Gastrocnemius medialis (tissue), 4 donors: ENCODE data around the gene NPEPL1. TPM values are rescaled to one million over a fixed set of nuclear protein-coding genes. Genes with fewer than 3 reads are reported as not detected.

Experiments used
- ATAC-seq, 2 donors: fragments of 150-250 bp; one replicate each; pipeline ENCODE4 v1.9.1; 2016
- DNase-seq, 2 donors: peaks; one replicate each; pipeline ENCODE4 v3.0.0-alpha.2; 2019
- H3K27ac ChIP-seq, 4 donors: fragments of 200-600 bp; sonication (generic); 1 replicate in 1 of 4; 2 replicates in 3 of 4; pipeline ENCODE4 v1.5.1; 2016 to 2018; ENCODE audit warnings: mild to moderate bottlenecking in 2 of 4, moderate library complexity in 1 of 4
- H3K27me3 ChIP-seq, 3 donors: fragments of 200-600 bp; sonication (generic) in 2 of 3; 1 replicate in 1 of 3; 2 replicates in 2 of 3; pipeline versions ENCODE4 v1.5.1 to v1.6.0; 2016 to 2019; ENCODE audit warnings: mild to moderate bottlenecking in 1 of 3, moderate library complexity in 1 of 3
- H3K36me3 ChIP-seq, 2 donors: fragments of 200-600 bp; sonication (generic) in 1 of 2; one replicate each; pipeline ENCODE4 v1.5.1; 2017 to 2018
- H3K4me1 ChIP-seq, 2 donors: fragments of 200-600 bp; sonication (generic) in 1 of 2; one replicate each; pipeline ENCODE4 v1.5.1; 2016 to 2017; ENCODE audit warnings: mild to moderate bottlenecking in 2 of 2
- H3K4me3 ChIP-seq, 4 donors: fragments of 200-600 bp; sonication (generic) in 3 of 4; 1 replicate in 1 of 4; 2 replicates in 3 of 4; pipeline ENCODE4 v1.5.1; 2016 to 2019; ENCODE audit warnings: mild to moderate bottlenecking in 2 of 4
- H3K9me3 ChIP-seq, 3 donors: fragments of 200-600 bp; sonication (generic) in 2 of 3; 1 replicate in 1 of 3; 2 replicates in 2 of 3; pipeline ENCODE4 v1.5.1; 2016 to 2019
- CTCF ChIP-seq, 5 experiments: fragments of 450-650 bp in 3 of 5; fragments of 200-600 bp in 2 of 5; sonication (generic) in 2 of 5; IDR thresholded peaks in 4 of 5; conservative IDR thresholded peaks in 1 of 5; 1 replicate in 4 of 5; 2 replicates in 1 of 5; pipeline ENCODE4 v1.5.1; 2016 to 2019; ENCODE audit warnings: antibody characterized with exemption in 5 of 5, mild to moderate bottlenecking in 3 of 5, moderate library complexity in 3 of 5
- POLR2A ChIP-seq, 2 donors: fragments of 450-650 bp; IDR thresholded peaks; one replicate each; pipeline ENCODE4 v1.6.1; 2017; ENCODE audit warnings: antibody characterized with exemption in 2 of 2, mild to moderate bottlenecking in 2 of 2, moderate library complexity in 2 of 2
- in situ Hi-C, 4 donors: fragments of 200-750 bp; cut with MboI; loops; one replicate each; pipeline versions ENCODE4 v1.15.0 to v1.8.0; 2017; ENCODE audit warnings: low sequenced_read_pairs in 4 of 4
- intact Hi-C: fragments of 100-400 bp; cut with DNase I; formaldehyde crosslinking; loops from one replicate; pipeline ENCODE4 v1.15.1; 2023; ENCODE audit warnings: low total_unique reads
- total RNA-seq, 4 donors: library from RNA; depleted of rRNA; stranded (reverse); fragments of >200 nt; gene quantifications; one replicate each; pipeline versions ENCODE4 v1.1.0 to v1.2.3, GENCODE V29; 2016

Gene NPEPL1
- total RNA-seq, 4 donors from 2014 or later: 18.1 to 51.5 (median 34.3) TPM

DNA sequence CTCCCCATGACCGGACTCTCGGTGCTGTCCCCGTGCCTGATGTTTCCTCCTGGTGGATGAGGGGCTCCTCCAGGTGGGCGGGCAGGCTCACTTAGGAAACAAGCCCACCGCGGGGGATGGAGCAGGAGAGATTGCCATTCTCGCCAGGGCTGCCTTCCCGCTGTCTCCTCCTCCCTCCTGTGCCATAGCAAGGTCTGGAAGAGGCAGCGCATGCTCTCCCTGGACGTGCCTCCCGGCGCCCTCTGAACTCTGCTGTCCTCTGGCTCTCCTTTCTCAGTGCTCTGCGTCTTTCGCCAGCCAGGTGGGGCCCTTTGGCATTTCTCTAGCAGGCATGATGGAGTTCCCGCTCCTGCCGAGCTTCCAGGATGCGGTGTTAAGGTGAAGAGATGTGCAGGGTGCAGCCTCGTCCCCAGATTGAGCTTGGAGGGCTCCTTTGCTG is 17.4 kb upstream of the NPEPL1 start:
- TF ChIP-seq CTCF (IDR thresholded peaks at IDR 0.05 in 4 of 5, conservative IDR thresholded peaks at IDR 0.05 in 1 of 5) (no peak), POLR2A (IDR thresholded peaks at IDR 0.05) (no peak)
- Histone ChIP-seq H3K4me1 (no peaks in the 10 kb centered on the region), H3K4me3 (no peak overlapping the region), H3K9me3 (no peaks in the 10 kb centered on the region), H3K36me3 (peaks cover 0 to 66% of the 10 kb centered on the region in 2 donors), H3K27ac (no peak overlapping the region), H3K27me3 (no peaks in the 10 kb centered on the region)
- DNase-seq (no peak), ATAC-seq (no peak)
- intact Hi-C loops (no loop called here), in situ Hi-C loops (loop anchor here in 2 of 4 donors (25.0 kb wide), 2 partner anchors 362 to 438 kb away; partner anchors contain the start of genes ANKRD60 (in 2 of the 2), ATP5F1E (in 1 of the 2) and PRELID3B (in 1 of the 2))

DNA sequence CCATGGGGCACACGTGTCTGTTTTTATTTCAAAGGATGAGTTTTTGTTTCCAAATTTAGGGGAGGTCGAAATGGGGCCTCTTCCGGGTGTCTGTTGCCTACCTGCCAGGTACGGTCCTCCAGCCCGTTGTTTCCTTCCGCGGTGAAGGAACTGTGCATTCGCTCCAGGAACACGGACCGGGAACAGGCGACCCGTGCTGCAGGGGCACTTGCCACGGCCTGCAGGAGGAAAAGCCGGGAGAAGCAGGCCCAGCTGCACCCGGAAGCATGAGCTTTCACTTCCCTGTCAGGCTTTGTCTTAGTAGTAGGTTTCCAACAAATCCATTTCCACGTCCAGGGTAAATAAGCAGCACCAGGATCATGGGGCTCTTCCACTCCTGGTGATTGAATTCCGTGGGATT is 17.0 kb upstream of the NPEPL1 start:
- in situ Hi-C loops (loop anchor here in 2 of 4 donors (25.0 kb wide), 2 partner anchors 362 to 438 kb away; partner anchors contain the start of genes ANKRD60 (in 2 of the 2), ATP5F1E (in 1 of the 2) and PRELID3B (in 1 of the 2)), intact Hi-C loops (no loop called here)
- no peak overlapping the region for H3K27ac ChIP-seq
- H3K9me3 ChIP-seq: no peaks in the 10 kb centered on the region
- no peak overlapping the region for H3K4me3 ChIP-seq
- peaks cover 0 to 61% of the 10 kb centered on the region in 2 donors for H3K36me3 ChIP-seq
- no peak for TF ChIP-seq POLR2A (IDR thresholded peaks at IDR 0.05)
- TF ChIP-seq CTCF (IDR thresholded peaks at IDR 0.05 in 4 of 5, conservative IDR thresholded peaks at IDR 0.05 in 1 of 5): no peak
- no peaks in the 10 kb centered on the region for H3K4me1 ChIP-seq
- ATAC-seq (no peak), DNase-seq (no peak)
- no peaks in the 10 kb centered on the region for H3K27me3 ChIP-seq

- TF ChIP-seq CTCF (IDR thresholded peaks at IDR 0.05 in 4 of 5, conservative IDR thresholded peaks at IDR 0.05 in 1 of 5): no peak
- no peak for TF ChIP-seq POLR2A (IDR thresholded peaks at IDR 0.05)
- Histone ChIP-seq H3K4me1 (no peaks in the 10 kb centered on the region), H3K4me3 (no peak overlapping the region), H3K9me3 (no peaks in the 10 kb centered on the region), H3K27ac (no peak overlapping the region), H3K27me3 (no peaks in the 10 kb centered on the region), H3K36me3 (peaks cover 0 to 56% of the 10 kb centered on the region in 2 donors)
- in situ Hi-C loops: loop anchor here in 2 of 4 donors (25.0 kb wide), 2 partner anchors 361 to 439 kb away; partner anchors contain the start of genes ANKRD60 (in 2 of the 2), ATP5F1E (in 1 of the 2) and PRELID3B (in 1 of the 2)
- ATAC-seq (no peak), DNase-seq (no peak)
- intact Hi-C loops: no loop called here
Observed at GRCh38 chr20:58676161-58676560, 16.4 kb upstream of the NPEPL1 start.

DNA sequence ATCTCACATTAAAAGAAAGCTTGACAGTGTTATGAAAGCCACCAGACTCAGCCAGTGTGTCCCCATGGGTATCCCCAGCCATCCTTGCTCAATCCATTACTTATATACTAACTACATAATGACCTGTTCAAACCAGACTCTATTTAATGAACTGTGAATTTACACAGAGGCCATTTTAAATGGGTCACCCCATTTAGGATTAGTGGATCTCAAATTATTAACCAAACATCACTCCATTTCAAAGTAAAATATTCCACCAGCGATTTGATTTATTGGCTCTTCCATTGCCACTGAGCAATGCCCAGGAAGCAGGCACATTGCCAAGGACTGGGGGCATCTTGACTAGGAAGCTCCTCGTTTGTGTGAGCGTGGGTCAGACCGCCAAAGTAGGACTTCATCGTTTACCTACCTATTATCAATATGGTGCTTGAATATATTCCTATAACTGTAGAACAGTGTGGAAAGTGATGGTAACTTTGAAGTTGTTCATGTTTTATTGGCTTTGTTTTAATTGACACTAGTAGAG is 15.5 kb upstream of the NPEPL1 start:
- TF ChIP-seq CTCF (IDR thresholded peaks at IDR 0.05 in 4 of 5, conservative IDR thresholded peaks at IDR 0.05 in 1 of 5) (no peak), POLR2A (IDR thresholded peaks at IDR 0.05) (no peak)
- no peaks in the 10 kb centered on the region for H3K27me3 ChIP-seq
- no peaks in the 10 kb centered on the region for H3K9me3 ChIP-seq
- in situ Hi-C loops (loop anchor here in 2 of 4 donors (25.0 kb wide), 2 partner anchors 360 to 440 kb away; partner anchors contain the start of genes ANKRD60 (in 2 of the 2), ATP5F1E (in 1 of the 2) and PRELID3B (in 1 of the 2)), intact Hi-C loops (no loop called here)
- DNase-seq (no peak), ATAC-seq (no peak)
- H3K4me3 ChIP-seq: no peak overlapping the region
- no peak overlapping the region for H3K27ac ChIP-seq
- peaks cover 0 to 51% of the 10 kb centered on the region in 2 donors for H3K36me3 ChIP-seq
- H3K4me1 ChIP-seq: no peaks in the 10 kb centered on the region
